Measurements from ENCODE around the gene TMEM236. TPM values are rescaled to one million over a fixed set of nuclear protein-coding genes. Genes with fewer than 3 reads are reported as not detected.

TMEM236 gene
- total RNA-seq, 3 donors from 2014 or later = 37.8 to 80.8 (median 59.9) TPM

GRCh38 chr10:17795083-17795482 lies 43.1 kb downstream of the TMEM236 start:
- intact Hi-C loops (cut with DNase I, micrococcal nuclease) = no loop called here
- H3K36me3 ChIP-seq (ENCODE audit: low read depth) = no peaks in the 10 kb centered on the region
- no peaks in the 10 kb centered on the region for H3K9me3 ChIP-seq
- H3K4me1 ChIP-seq (ENCODE audit: low read depth) = peaks cover 10% of the 10 kb centered on the region
- no peak for DNase-seq
- peak; percentile 69 for ATAC-seq
- no peak for TF ChIP-seq CTCF (IDR thresholded peaks at IDR 0.05)
- no peak overlapping the region for H3K4me3 ChIP-seq

GRCh38 chr10:17795813-17796594 lies 44.0 kb downstream of the TMEM236 start:
- no peaks in the 10 kb centered on the region for H3K9me3 ChIP-seq
- intact Hi-C loops (cut with DNase I, micrococcal nuclease) = no loop called here
- no peaks in the 10 kb centered on the region for H3K36me3 ChIP-seq (ENCODE audit: low read depth)
- TF ChIP-seq CTCF (IDR thresholded peaks at IDR 0.05) = no peak
- H3K4me3 ChIP-seq = no peak overlapping the region
- peaks cover 10% of the 10 kb centered on the region for H3K4me1 ChIP-seq (ENCODE audit: low read depth)
- ATAC-seq = peak; percentile 66
- DNase-seq = peak in 2 of 3 donors; percentile 34 to 46

GRCh38 chr10:17801507-17801906 lies 49.5 kb downstream of the TMEM236 start:
- H3K4me3 ChIP-seq = no peak overlapping the region
- ATAC-seq (peak; percentile 47), DNase-seq (no peak)
- H3K36me3 ChIP-seq (ENCODE audit: low read depth) = no peaks in the 10 kb centered on the region
- H3K4me1 ChIP-seq (ENCODE audit: low read depth) = peaks cover 2% of the 10 kb centered on the region
- H3K9me3 ChIP-seq = no peaks in the 10 kb centered on the region
- no peak for TF ChIP-seq CTCF (IDR thresholded peaks at IDR 0.05)
- intact Hi-C loops (cut with DNase I, micrococcal nuclease) = no loop called here

GRCh38 chr10:17802350-17802749 lies 50.3 kb downstream of the TMEM236 start:
- Histone ChIP-seq H3K4me1 (ENCODE audit: low read depth) (no peaks in the 10 kb centered on the region), H3K36me3 (ENCODE audit: low read depth) (no peaks in the 10 kb centered on the region), H3K4me3 (no peak overlapping the region), H3K9me3 (no peaks in the 10 kb centered on the region)
- intact Hi-C loops (cut with DNase I, micrococcal nuclease) = no loop called here
- DNase-seq = no peak
- no peak for ATAC-seq
- TF ChIP-seq CTCF (IDR thresholded peaks at IDR 0.05) = no peak

- H3K4me3 ChIP-seq = no peak overlapping the region
- no peaks in the 10 kb centered on the region for H3K36me3 ChIP-seq (ENCODE audit: low read depth)
- H3K4me1 ChIP-seq (ENCODE audit: low read depth) = no peaks in the 10 kb centered on the region
- intact Hi-C loops (cut with DNase I, micrococcal nuclease) = no loop called here
- DNase-seq (no peak), ATAC-seq (no peak)
- TF ChIP-seq CTCF (IDR thresholded peaks at IDR 0.05) = no peak
- H3K9me3 ChIP-seq = no peaks in the 10 kb centered on the region
Observed at GRCh38 chr10:17802976-17803375, 51.0 kb downstream of the TMEM236 start.

All from mucosa of descending colon (tissue), 3 donors.